Thoracic aorta (tissue), 2 donors: ENCODE results near the gene EN1. TPM values are rescaled to one million over a fixed set of nuclear protein-coding genes. Genes with fewer than 3 reads are reported as not detected.

ENCODE experiments used
- ATAC-seq: fragments of 150-250 bp; one replicate; pipeline ENCODE4 v1.8.0; 2017; ENCODE audit warnings: low read depth; ENCODE audit not compliant: insufficient number of reproducible peaks, low FRiP score
- DNase-seq: peaks from one replicate; pipeline ENCODE4 v3.0.0-alpha.2; 2020; ENCODE audit warnings: low spot score
- H3K27ac ChIP-seq, 2 donors: fragments of 200-600 bp; sonication (generic); 1 replicate in 1 of 2; 2 replicates in 1 of 2; pipeline ENCODE4 v1.5.1; 2016; ENCODE audit warnings: mild to moderate bottlenecking in 2 of 2, moderate library complexity in 2 of 2
- H3K27me3 ChIP-seq: fragments of 200-600 bp; sonication (generic); replicated peaks from 2 replicates; pipeline ENCODE4 v1.6.0; 2016; ENCODE audit warnings: mild to moderate bottlenecking; ENCODE audit not compliant: insufficient read depth
- H3K36me3 ChIP-seq: fragments of 200-600 bp; sonication (generic); one replicate; pipeline ENCODE4 v1.5.1; 2016
- H3K4me1 ChIP-seq, 2 donors: fragments of 200-600 bp; sonication (generic); 1 replicate in 1 of 2; 2 replicates in 1 of 2; pipeline versions ENCODE4 v1.5.1 to v1.6.0; 2016; ENCODE audit warnings: low read depth in 2 of 2, mild to moderate bottlenecking in 1 of 2; ENCODE audit not compliant: control insufficient read depth in 1 of 2
- H3K4me3 ChIP-seq: fragments of 200-600 bp; sonication (generic); 2 replicates; pipeline ENCODE4 v1.5.1; 2016; ENCODE audit warnings: mild to moderate bottlenecking
- H3K9me3 ChIP-seq: fragments of 200-600 bp; sonication (generic); 2 replicates; pipeline ENCODE4 v1.5.1; 2016
- total RNA-seq, 2 donors: library from RNA; depleted of rRNA; stranded (reverse); fragments of >200 nt; gene quantifications; one replicate each; pipeline versions ENCODE4 v1.1.0 to v1.2.3, GENCODE V29; 2016
- TF ChIP-seq, protein P1 (sequence below): fragments of 200-600 bp; sonication (generic); IDR thresholded peaks from one replicate; pipeline ENCODE4 v1.5.1; 2019; ENCODE audit warnings: antibody characterized with exemption

EN1 gene
- total RNA-seq, 2 donors from 2014 or later = not detected

DNA sequence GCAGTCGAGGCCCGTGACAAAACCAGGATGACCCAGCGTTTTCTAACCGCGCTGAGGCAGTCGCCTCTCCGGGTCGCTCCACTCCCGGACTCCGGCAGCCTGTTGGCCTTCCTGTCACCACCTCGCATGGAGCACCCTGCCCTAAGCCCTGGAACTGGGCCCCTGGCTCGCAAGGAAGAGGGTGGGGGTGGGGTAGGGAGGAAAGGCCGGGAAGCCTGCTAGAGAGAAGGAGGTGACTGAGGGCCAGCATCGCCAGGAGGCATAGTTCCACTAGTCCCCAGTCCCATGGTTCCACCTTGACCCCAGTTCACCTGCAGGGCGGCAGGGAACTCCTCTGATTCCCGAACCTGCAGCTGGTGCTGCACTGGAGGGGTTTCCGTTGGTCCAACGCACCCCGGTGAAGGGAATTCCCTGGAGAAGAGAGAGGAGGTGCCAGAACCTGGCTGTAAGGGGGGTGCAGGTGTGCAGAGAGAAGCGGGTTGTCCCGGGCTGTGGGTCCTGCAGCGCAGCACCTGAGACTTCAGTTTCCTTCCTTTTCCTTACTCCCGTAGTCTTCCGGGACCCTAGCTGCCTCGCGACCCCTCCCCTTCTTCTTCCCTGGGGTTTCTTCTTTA lies 11.8 kb upstream of the EN1 start:
- no peaks in the 10 kb centered on the region for H3K9me3 ChIP-seq
- H3K4me3 ChIP-seq = no peak overlapping the region
- ATAC-seq = no peak
- TF ChIP-seq, protein P1, sequence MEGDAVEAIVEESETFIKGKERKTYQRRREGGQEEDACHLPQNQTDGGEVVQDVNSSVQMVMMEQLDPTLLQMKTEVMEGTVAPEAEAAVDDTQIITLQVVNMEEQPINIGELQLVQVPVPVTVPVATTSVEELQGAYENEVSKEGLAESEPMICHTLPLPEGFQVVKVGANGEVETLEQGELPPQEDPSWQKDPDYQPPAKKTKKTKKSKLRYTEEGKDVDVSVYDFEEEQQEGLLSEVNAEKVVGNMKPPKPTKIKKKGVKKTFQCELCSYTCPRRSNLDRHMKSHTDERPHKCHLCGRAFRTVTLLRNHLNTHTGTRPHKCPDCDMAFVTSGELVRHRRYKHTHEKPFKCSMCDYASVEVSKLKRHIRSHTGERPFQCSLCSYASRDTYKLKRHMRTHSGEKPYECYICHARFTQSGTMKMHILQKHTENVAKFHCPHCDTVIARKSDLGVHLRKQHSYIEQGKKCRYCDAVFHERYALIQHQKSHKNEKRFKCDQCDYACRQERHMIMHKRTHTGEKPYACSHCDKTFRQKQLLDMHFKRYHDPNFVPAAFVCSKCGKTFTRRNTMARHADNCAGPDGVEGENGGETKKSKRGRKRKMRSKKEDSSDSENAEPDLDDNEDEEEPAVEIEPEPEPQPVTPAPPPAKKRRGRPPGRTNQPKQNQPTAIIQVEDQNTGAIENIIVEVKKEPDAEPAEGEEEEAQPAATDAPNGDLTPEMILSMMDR = no peak
- no peak overlapping the region for H3K27ac ChIP-seq
- peaks cover 44% of the 10 kb centered on the region for H3K27me3 ChIP-seq
- peaks cover 5 to 36% of the 10 kb centered on the region in 2 donors for H3K4me1 ChIP-seq
- H3K36me3 ChIP-seq = no peaks in the 10 kb centered on the region
- no peak for DNase-seq

GRCh38 chr2:118858485-118859156 lies 11.2 kb upstream of the EN1 start:
- no peaks in the 10 kb centered on the region for H3K9me3 ChIP-seq
- TF ChIP-seq, protein P1 = no peak
- DNase-seq = no peak
- H3K4me1 ChIP-seq = peaks cover 5 to 36% of the 10 kb centered on the region in 2 donors
- H3K36me3 ChIP-seq = no peaks in the 10 kb centered on the region
- ATAC-seq = no peak
- H3K27ac ChIP-seq = no peak overlapping the region
- no peak overlapping the region for H3K4me3 ChIP-seq
- peaks cover 44% of the 10 kb centered on the region for H3K27me3 ChIP-seq

GRCh38 chr2:118857677-118858484 lies 10.4 kb upstream of the EN1 start:
- TF ChIP-seq, protein P1 = no peak
- no peak for DNase-seq
- H3K9me3 ChIP-seq = no peaks in the 10 kb centered on the region
- no peak overlapping the region for H3K4me3 ChIP-seq
- H3K36me3 ChIP-seq = no peaks in the 10 kb centered on the region
- no peak for ATAC-seq
- H3K27me3 ChIP-seq = peaks cover 44% of the 10 kb centered on the region
- no peak overlapping the region for H3K27ac ChIP-seq
- H3K4me1 ChIP-seq = peaks cover 5 to 41% of the 10 kb centered on the region in 2 donors

- no peak overlapping the region for H3K27ac ChIP-seq
- H3K4me3 ChIP-seq = no peak overlapping the region
- H3K4me1 ChIP-seq = peaks cover 8 to 45% of the 10 kb centered on the region in 2 donors
- DNase-seq = no peak
- peaks cover 44% of the 10 kb centered on the region for H3K27me3 ChIP-seq
- no peaks in the 10 kb centered on the region for H3K9me3 ChIP-seq
- H3K36me3 ChIP-seq = no peaks in the 10 kb centered on the region
- no peak for ATAC-seq
- TF ChIP-seq, protein P1 = no peak
Measured at GRCh38 chr2:118856978-118857676, 9.7 kb upstream of the EN1 start.
